ENCODE measurements around the gene TMOD3.

DNA sequence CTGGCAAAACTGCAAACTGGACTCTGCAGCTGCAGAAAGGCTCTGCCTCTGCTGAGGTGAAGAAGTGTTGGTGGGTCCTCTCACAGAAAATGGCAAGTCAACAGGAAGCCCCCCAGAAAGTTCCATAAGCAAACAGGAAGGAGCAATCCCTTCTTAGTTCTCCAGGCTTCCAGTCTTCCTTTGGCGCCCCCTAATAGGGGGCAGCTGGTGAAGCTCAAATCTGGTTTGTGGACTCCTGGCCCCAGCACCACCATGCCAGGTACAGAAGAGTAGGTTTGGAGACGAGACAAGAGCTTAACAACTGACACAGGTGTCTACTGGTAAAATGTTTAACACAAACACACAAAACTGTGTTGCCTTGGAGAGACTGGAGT lies 106.6 kb downstream of the TMOD3 start:
- TF ChIP-seq, protein P1, sequence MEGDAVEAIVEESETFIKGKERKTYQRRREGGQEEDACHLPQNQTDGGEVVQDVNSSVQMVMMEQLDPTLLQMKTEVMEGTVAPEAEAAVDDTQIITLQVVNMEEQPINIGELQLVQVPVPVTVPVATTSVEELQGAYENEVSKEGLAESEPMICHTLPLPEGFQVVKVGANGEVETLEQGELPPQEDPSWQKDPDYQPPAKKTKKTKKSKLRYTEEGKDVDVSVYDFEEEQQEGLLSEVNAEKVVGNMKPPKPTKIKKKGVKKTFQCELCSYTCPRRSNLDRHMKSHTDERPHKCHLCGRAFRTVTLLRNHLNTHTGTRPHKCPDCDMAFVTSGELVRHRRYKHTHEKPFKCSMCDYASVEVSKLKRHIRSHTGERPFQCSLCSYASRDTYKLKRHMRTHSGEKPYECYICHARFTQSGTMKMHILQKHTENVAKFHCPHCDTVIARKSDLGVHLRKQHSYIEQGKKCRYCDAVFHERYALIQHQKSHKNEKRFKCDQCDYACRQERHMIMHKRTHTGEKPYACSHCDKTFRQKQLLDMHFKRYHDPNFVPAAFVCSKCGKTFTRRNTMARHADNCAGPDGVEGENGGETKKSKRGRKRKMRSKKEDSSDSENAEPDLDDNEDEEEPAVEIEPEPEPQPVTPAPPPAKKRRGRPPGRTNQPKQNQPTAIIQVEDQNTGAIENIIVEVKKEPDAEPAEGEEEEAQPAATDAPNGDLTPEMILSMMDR (IDR thresholded peaks at IDR 0.05) = no peak
- no peak for TF ChIP-seq EP300 (IDR thresholded peaks at IDR 0.05)
